ENCODE results near the gene PTTG1IP2.
"Not testable (repeated sequence)": the region's sequence is repeated elsewhere in the genome, so short reads cannot be mapped to it uniquely, and the experiment has no call there.

PTTG1IP2 gene

DNA sequence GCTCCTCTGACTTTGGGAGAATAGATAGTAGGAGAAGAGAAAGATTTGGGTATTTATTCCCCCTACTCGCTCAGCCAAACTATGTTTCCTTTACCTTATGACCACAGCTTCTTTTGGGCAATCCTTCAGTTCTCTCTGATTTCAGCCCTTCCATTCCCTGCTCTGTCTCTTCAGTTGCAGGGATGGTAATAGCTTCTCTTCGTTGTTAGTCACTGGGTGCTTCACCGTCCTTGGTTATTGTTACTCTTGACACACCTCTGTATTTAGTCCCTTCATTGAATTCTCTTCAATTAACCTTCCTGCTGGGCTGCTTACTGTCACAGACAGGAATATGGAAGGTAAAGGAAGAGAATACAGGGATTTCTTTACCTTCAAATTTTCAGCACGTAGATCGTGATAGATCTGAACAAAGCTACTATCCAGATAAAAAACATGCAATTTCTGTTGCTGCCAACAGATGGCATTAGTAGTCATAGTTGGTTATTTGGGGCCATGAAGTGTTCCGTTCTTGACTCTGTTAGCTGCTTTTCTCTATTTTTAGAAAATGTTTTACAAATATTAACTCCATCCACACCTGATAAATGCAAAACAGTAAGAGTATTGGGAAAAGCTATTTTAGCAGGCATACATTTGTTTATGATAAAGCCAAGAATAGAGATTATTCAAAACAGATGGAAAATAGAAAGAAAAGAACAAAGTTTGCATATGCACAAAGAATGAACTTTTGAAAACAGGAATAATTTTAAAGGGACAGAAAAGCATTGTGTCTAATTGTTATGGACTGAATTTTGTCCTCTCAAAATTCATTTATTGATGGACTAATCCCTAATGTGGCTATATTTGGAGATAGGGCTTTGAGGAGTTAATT is 14.0 kb upstream of the PTTG1IP2 start:
- Histone ChIP-seq H3K36me3 (ENCODE audit: control insufficient read depth, insufficient read depth, low read length, severe bottlenecking) (no peaks in the 10 kb centered on the region), H3K27me3 (replicated peaks; ENCODE audit: control insufficient read depth, insufficient read depth, low read length) (no peaks in the 10 kb centered on the region), H3K9ac (ENCODE audit: low read length) (peak overlapping the region; percentile 62), H3K9me3 (ENCODE audit: control insufficient read depth, low read length) (no peaks in the 10 kb centered on the region), H3K4me1 (ENCODE audit: control insufficient read depth, insufficient read depth, low read length) (peaks cover 4% of the 10 kb centered on the region), H3K4me3 (ENCODE audit: low read length) (peak overlapping the region; percentile 71)
- peak; percentile 82 for DNase-seq (ENCODE audit: low read depth)

- Histone ChIP-seq H3K27me3 (replicated peaks; ENCODE audit: control insufficient read depth, insufficient read depth, low read length) (no peaks in the 10 kb centered on the region), H3K36me3 (ENCODE audit: control insufficient read depth, insufficient read depth, low read length, severe bottlenecking) (no peaks in the 10 kb centered on the region), H3K4me1 (ENCODE audit: control insufficient read depth, insufficient read depth, low read length) (peaks cover 14% of the 10 kb centered on the region)
Observed at GRCh38 chr7:90458104-90458503, 11.3 kb upstream of the PTTG1IP2 start.

GRCh38 chr7:90459888-90460287 is 9.6 kb upstream of the PTTG1IP2 start:
- H3K9ac ChIP-seq (ENCODE audit: low read length) = no peak overlapping the region
- H3K36me3 ChIP-seq (ENCODE audit: control insufficient read depth, insufficient read depth, low read length, severe bottlenecking) = no peaks in the 10 kb centered on the region
- no peaks in the 10 kb centered on the region for H3K27me3 ChIP-seq (replicated peaks; ENCODE audit: control insufficient read depth, insufficient read depth, low read length)
- H3K4me1 ChIP-seq (ENCODE audit: control insufficient read depth, insufficient read depth, low read length) = peaks cover 11% of the 10 kb centered on the region
- DNase-seq (ENCODE audit: low read depth) = no peak
- peaks cover 4% of the 10 kb centered on the region for H3K9me3 ChIP-seq (ENCODE audit: control insufficient read depth, low read length)
- no peak overlapping the region for H3K4me3 ChIP-seq (ENCODE audit: low read length)

More at GRCh38 chr7:90458104-90458503, 11.3 kb upstream of the PTTG1IP2 start:
- DNase-seq (ENCODE audit: low read depth) = no peak
- H3K9me3 ChIP-seq (ENCODE audit: control insufficient read depth, low read length) = no peaks in the 10 kb centered on the region
- no peak overlapping the region for H3K9ac ChIP-seq (ENCODE audit: low read length)
- H3K4me3 ChIP-seq (ENCODE audit: low read length) = no peak overlapping the region

DNA sequence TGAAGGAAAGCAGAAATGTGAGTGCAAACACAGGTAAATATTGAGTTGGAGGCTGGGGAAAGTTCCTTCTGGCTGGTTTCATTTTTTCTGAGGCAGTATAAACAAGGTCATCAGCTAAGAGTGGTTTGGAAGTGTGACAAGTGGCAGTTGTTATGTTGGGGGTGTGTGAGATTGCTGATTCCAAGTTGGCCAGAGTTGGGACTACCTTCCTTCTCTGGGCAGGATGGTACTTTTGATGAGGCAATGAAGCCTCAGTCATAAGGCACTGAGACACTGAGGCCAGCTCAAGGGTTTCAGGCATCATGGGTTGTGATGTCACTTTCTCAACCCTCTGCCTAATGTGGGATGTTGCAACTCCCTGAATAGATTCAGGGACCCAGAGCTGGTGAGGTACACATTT is 8.2 kb upstream of the PTTG1IP2 start:
- peak; percentile 34 for DNase-seq (ENCODE audit: low read depth)
- Histone ChIP-seq H3K36me3 (ENCODE audit: control insufficient read depth, insufficient read depth, low read length, severe bottlenecking) (no peaks in the 10 kb centered on the region), H3K9me3 (ENCODE audit: control insufficient read depth, low read length) (peaks cover 4% of the 10 kb centered on the region), H3K4me1 (ENCODE audit: control insufficient read depth, insufficient read depth, low read length) (peaks cover 14% of the 10 kb centered on the region), H3K9ac (ENCODE audit: low read length) (no peak overlapping the region), H3K27me3 (replicated peaks; ENCODE audit: control insufficient read depth, insufficient read depth, low read length) (no peaks in the 10 kb centered on the region), H3K4me3 (ENCODE audit: low read length) (no peak overlapping the region)

GRCh38 chr7:90463151-90463628 is 6.2 kb upstream of the PTTG1IP2 start:
- Histone ChIP-seq H3K4me3 (ENCODE audit: low read length) (peak overlapping the region; percentile 79), H3K4me1 (ENCODE audit: control insufficient read depth, insufficient read depth, low read length) (peaks cover 15% of the 10 kb centered on the region), H3K9ac (ENCODE audit: low read length) (peak overlapping the region; percentile 67)
- peak; percentile 32 for DNase-seq (ENCODE audit: low read depth)
- H3K27me3 ChIP-seq (replicated peaks; ENCODE audit: control insufficient read depth, insufficient read depth, low read length); H3K36me3 ChIP-seq (ENCODE audit: control insufficient read depth, insufficient read depth, low read length, severe bottlenecking); H3K9me3 ChIP-seq (ENCODE audit: control insufficient read depth, low read length): not testable (repeated sequence)

DNA sequence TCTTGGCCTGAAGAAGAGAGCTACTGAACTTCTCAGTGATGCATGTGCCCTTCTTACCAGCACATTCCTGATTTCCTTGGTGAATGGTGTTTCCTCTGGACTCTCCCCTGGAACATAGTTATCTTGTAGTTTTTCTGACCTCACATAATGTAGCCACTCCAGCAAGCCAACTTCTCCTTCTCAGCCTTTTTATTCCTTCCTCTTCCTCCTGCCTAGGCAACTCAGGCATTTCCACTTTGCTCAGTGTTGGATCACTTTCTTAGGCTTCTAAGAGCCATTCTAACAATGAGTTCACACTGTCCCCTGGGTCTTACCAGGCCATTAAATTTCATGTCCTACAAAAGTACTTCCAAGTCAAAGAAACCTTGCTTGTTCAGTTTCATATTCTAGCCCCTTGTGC is 3.6 kb upstream of the PTTG1IP2 start:
- H3K9ac ChIP-seq (ENCODE audit: low read length) = no peak overlapping the region
- H3K27me3 ChIP-seq (replicated peaks; ENCODE audit: control insufficient read depth, insufficient read depth, low read length) = no peaks in the 10 kb centered on the region
- H3K4me3 ChIP-seq (ENCODE audit: low read length) = no peak overlapping the region
- DNase-seq (ENCODE audit: low read depth) = no peak
- H3K4me1 ChIP-seq (ENCODE audit: control insufficient read depth, insufficient read depth, low read length) = peaks cover 13% of the 10 kb centered on the region
- no peaks in the 10 kb centered on the region for H3K36me3 ChIP-seq (ENCODE audit: control insufficient read depth, insufficient read depth, low read length, severe bottlenecking)
- H3K9me3 ChIP-seq (ENCODE audit: control insufficient read depth, low read length) = peaks cover 4% of the 10 kb centered on the region

- Histone ChIP-seq H3K36me3 (ENCODE audit: control insufficient read depth, insufficient read depth, low read length, severe bottlenecking) (no peaks in the 10 kb centered on the region), H3K27me3 (replicated peaks; ENCODE audit: control insufficient read depth, insufficient read depth, low read length) (no peaks in the 10 kb centered on the region), H3K4me3 (ENCODE audit: low read length) (no peak overlapping the region), H3K9me3 (ENCODE audit: control insufficient read depth, low read length) (no peaks in the 10 kb centered on the region), H3K9ac (ENCODE audit: low read length) (no peak overlapping the region), H3K4me1 (ENCODE audit: control insufficient read depth, insufficient read depth, low read length) (peaks cover 4% of the 10 kb centered on the region)
- no peak for DNase-seq (ENCODE audit: low read depth)
Observed at GRCh38 chr7:90472805-90473540, 3.5 kb downstream of the PTTG1IP2 start.

- peak; percentile 6 for DNase-seq (ENCODE audit: low read depth)
- Histone ChIP-seq H3K4me3 (ENCODE audit: low read length) (no peak overlapping the region), H3K9me3 (ENCODE audit: control insufficient read depth, low read length) (no peaks in the 10 kb centered on the region), H3K4me1 (ENCODE audit: control insufficient read depth, insufficient read depth, low read length) (peaks cover 12% of the 10 kb centered on the region), H3K36me3 (ENCODE audit: control insufficient read depth, insufficient read depth, low read length, severe bottlenecking) (no peaks in the 10 kb centered on the region), H3K27me3 (replicated peaks; ENCODE audit: control insufficient read depth, insufficient read depth, low read length) (no peaks in the 10 kb centered on the region), H3K9ac (ENCODE audit: low read length) (no peak overlapping the region)
Observed at GRCh38 chr7:90473814-90474213, 4.4 kb downstream of the PTTG1IP2 start.

DNA sequence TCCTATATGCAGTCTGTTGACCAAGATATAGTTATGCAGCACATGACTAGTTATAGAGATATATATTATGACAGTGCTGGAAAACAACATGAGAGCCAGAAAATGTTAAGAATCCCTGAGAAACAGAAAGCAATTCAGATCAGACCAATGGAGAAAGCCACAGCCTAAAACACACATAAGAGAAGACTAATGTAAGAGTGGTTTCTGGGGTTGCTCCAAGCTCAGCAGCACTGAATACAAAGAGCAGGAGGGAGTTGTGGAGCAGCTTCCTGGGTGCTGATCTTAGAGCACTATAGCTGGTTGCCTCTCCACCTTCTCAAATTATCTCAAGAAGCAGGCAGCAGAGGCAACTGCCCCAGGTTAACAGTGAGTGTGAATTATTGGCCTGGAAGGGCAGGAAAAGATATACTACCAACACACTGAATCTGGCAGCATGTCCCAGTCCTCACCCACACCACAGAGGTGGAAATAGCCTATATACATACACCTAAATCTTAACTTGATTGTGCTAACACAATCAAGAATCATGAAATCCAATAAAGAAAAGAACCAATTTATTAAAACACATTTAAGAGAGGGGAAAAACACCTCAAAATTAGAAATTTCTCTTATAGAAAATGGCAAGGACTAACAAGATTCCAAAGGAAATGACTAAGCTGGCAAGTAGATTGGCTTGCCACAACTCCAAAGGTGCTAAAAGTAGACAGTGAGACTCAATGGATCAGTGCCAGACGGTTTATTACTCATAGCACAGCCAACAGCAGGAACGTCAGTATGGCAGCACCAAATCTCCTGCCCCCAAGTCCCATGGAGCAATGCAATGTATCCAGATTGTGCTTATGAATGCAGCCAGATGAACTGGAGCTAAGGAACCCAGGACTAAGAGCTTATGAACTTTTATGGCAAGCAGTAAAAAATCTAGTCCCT is 5.1 kb downstream of the PTTG1IP2 start:
- Histone ChIP-seq H3K4me3 (ENCODE audit: low read length) (no peak overlapping the region), H3K9me3 (ENCODE audit: control insufficient read depth, low read length) (no peaks in the 10 kb centered on the region), H3K9ac (ENCODE audit: low read length) (no peak overlapping the region), H3K36me3 (ENCODE audit: control insufficient read depth, insufficient read depth, low read length, severe bottlenecking) (no peaks in the 10 kb centered on the region), H3K27me3 (replicated peaks; ENCODE audit: control insufficient read depth, insufficient read depth, low read length) (no peaks in the 10 kb centered on the region), H3K4me1 (ENCODE audit: control insufficient read depth, insufficient read depth, low read length) (peaks cover 17% of the 10 kb centered on the region)
- no peak for DNase-seq (ENCODE audit: low read depth)

DNA sequence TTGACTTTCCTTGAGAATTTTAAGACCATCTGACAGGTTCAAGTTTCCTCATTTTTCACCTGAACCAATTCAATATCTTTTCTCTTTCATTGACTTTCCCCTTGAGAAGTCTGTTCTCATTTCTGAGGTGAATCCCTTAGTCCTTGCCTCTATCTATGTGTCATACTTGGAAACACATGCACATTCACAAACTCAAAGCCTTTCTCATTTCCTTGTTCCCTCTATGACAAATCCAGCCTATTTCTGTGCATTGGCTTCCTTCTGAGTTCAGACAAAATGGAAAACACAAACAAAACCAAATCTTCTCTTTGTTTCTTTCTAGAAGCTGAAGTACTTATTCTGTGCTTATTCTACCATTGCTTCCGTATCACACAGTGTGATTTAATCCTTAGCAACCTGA is 13.8 kb downstream of the PTTG1IP2 start:
- Histone ChIP-seq H3K4me1 (ENCODE audit: control insufficient read depth, insufficient read depth, low read length) (peaks cover 10% of the 10 kb centered on the region), H3K9ac (ENCODE audit: low read length) (no peak overlapping the region), H3K36me3 (ENCODE audit: control insufficient read depth, insufficient read depth, low read length, severe bottlenecking) (no peaks in the 10 kb centered on the region), H3K9me3 (ENCODE audit: control insufficient read depth, low read length) (no peaks in the 10 kb centered on the region), H3K27me3 (replicated peaks; ENCODE audit: control insufficient read depth, insufficient read depth, low read length) (no peaks in the 10 kb centered on the region), H3K4me3 (ENCODE audit: low read length) (no peak overlapping the region)
- no peak for DNase-seq (ENCODE audit: low read depth)
